HTERT RPE-1 (cell line): Measurements from ENCODE around the gene MEMO1.
"Not testable (repeated sequence)": the region's sequence is repeated elsewhere in the genome, so short reads cannot be mapped to it uniquely, and the experiment has no call there.

Experiments
- in situ Hi-C: fragments of 300-500 bp; cut with MboI; formaldehyde crosslinking; loops from 4 replicates; pipeline ENCODE4 v1.14.3; 2020; ENCODE audit warnings: low sequenced_read_pairs

MEMO1 gene

DNA sequence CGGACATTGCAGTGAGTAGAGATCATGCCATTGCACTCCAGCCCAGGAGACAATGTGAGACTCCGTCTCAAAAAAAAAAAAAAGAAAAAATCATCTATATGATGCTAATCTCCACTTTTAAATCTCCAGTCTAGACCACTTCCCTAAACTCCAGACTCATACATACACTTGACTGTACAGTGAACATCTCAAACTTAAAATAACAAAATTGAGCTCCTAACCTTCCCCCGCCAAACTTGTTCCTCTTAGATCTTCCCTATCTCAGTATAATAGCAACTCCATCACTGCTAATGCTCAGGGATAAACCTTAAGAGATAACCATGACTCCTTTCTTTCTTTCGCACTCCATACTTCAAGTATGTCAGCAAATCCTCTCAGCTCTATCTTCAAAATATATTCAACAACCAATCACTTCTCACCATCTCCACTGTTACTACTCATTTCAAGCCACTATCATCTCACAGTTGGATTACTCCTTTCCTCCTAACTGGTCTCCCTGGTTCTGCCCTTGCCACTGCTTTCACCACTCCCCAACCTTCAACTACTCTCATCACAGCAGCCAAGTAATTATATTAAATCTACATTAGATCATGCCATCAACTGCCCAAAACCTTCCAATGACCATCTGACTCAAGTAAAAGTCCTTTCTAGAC lies 12.0 kb downstream of the MEMO1 start:
- in situ Hi-C loops, result no loop called here

DNA sequence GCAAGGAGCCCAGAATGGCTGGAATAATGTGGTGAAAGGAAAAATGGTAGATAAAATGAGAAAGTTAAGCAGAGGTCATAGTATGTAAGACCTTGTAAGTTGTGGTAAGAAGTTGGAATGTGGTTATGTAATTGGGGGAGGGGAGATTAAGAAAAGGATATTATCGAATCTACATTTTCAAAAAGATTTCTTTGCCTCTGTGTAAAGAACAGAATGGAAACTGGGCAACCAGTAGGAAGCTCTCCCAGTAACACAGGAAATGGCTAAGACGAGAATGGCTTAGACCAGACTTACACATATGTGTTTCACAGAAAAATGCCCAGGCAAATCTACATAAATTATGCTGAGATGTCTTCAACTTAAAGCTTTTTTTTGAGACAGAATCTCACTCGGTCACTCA lies 13.2 kb downstream of the MEMO1 start:
- in situ Hi-C loops, result no loop called here

DNA sequence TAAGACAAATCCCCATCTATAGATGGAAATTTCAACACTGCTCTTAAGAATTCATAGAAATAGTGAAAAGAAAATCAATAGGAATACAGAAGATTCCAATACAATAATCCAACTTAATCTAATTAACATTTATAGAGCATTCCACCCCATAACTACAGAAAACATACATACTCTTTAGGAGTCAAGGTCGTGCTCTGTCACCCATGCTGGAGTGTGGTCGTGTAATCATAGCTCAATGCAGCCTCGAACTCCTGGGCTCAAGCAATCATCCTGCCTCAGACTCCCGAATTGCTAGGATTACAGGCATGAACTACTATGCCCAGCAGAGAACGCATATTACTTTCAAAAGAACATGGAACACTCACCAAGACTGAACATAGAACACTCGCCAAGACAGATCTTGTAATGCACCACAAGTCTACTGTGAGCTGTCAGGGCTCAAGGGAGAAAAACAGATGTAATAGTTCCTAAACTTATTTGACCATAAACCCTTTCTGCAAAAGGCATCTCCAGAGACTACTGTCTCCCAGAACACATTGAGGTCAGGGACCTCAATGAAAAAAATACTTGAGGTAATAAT lies 14.1 kb downstream of the MEMO1 start:
- in situ Hi-C loops, result no loop called here

DNA sequence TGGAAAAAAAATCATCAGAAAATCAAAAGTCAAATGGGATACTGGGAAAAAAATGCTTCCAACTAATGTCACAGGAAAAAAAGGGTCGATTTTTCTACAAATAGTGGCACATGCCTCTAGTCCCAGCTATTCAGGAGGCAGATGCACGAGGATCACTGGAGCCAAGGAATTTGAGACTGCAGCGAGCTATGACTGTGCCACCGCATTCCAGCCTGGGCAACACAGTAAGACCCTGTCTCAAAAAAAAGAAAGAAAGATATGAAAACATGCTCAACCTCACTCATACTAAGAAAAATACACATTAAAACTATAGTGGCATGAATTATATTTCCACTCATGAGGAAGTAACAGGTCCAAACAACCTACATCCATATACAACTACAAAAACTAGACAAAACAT lies 17.9 kb downstream of the MEMO1 start:
- in situ Hi-C loops, result no loop called here

DNA sequence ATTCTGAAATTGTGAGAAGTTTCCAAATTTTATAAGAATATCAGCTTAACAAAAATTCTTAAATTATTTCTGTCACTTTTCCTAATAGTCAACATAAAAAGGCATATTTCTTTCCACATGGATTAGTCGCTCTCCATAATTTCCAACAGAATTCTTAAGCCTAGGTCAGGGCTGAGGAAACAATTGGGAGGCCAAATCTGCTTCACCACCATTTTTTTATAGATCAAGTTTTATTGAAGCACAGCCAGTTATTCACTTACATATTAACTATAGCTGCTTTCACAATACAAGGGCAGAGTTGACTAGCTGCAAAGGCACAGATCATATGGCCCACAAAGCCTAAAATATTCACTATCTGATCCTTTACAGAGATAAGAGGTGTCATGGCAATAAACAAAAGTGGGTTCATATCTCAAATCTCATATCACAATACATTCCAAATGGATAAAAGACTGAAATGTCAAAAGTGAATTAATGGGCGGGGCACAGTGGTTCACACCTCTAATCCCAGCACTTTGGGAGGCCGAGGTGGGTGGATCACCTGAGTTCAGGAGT lies 18.7 kb downstream of the MEMO1 start:
- in situ Hi-C loops, result no loop called here

DNA sequence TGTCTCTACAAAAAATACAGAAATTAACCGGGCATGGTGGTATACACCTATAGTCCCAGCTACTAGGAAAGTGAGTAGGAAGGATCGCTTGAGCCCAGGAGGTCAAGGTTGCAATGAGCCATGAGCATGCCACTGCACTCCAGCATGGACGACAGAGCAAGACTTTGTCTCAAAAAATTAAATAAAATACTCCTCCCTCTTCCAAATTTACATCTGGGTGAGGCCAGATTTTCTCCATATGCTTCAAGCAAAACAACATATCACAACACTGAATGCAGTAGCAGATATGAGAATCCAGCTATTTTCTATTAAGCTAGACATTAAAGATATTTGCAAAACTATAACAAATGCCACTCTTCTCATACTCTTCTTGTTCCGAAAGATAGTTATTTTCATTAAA lies 20.9 kb downstream of the MEMO1 start:
- in situ Hi-C loops, result no loop called here

DNA sequence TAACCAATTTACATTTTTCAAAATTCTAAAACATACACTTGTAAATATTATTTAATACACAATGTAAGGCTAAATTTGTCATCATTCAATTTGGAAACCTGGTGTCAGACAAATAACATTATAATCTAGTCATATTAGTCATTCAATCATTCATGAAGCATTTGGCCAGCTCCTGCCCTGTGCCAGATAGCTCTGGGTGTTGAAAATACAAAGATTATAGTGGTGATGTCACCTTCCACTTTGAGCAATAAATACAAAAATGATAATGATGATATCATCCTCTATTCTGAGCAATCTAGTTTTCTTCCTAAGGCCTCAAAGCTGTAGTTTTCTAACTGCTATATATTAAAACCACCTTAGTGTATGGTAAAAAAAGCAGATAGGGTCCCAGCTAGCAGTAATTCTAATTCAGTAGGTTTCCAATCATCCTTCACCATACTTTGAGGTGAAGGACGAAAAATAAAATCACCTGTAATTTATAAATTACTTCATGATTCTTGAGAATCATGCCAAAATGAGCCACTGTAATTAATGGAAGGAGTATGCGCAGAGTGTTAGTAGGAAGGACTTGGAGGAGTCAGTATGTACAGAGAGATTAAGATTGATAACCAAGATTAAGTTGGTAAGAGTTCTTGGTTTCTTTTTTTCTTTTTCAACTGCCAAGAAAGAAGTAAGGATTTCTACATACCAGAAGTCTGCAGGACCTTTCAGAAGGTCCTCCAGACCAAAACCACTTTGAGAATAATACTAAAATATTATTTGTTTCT lies 23.2 kb downstream of the MEMO1 start:
- in situ Hi-C loops, result no loop called here

DNA sequence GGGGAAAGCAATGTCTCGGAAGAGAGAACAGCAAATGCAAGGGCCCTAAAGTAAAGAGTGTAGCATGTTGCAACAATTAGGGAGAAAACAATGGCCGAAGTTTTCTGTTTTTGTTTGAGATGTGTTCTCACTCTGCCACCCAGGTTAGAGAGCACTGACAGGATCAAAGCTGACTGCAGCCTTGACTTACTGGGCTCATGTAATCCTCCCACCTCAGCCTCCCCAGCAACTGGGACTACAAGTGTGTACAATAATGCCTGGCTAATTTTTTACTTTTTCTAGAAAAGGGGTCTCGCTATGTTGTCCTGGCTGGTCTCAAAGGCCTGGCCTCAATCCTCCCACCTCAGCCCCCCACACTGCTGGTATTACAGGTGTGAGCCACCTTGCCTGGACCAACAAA lies 23.9 kb downstream of the MEMO1 start:
- in situ Hi-C loops, result no loop called here

DNA sequence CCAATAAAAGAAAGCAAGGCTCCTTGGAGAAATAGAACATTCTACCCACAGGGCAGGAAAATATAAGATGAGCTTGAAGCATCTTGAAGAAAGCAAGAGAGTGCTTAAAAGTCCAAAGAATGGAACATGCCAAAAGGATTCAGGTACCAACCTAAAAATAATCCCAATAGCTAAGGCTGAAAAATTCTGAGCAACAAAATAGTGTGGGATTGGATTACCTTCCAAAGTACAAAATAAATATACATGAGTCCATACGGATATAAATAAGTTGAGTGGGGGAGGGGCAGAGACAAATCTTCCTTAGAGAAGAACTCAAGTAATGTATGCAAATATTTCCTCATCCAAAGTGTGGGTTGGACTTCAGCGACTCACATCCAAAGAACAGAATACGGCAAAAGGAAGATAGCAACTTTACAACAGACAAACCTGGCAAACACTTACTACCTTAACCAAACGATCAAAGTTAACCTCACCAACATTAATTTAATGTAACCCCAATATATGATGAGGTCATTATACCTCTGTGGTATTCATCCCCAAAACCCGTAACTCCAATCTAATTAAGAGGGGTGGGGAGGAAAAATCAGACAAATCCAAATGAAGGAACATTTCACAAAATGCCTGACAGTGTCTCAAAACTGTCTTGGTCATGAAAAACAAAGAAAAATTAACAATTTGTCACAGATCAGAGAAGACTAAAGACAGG lies 26.9 kb downstream of the MEMO1 start:
- in situ Hi-C loops, result no loop called here

DNA sequence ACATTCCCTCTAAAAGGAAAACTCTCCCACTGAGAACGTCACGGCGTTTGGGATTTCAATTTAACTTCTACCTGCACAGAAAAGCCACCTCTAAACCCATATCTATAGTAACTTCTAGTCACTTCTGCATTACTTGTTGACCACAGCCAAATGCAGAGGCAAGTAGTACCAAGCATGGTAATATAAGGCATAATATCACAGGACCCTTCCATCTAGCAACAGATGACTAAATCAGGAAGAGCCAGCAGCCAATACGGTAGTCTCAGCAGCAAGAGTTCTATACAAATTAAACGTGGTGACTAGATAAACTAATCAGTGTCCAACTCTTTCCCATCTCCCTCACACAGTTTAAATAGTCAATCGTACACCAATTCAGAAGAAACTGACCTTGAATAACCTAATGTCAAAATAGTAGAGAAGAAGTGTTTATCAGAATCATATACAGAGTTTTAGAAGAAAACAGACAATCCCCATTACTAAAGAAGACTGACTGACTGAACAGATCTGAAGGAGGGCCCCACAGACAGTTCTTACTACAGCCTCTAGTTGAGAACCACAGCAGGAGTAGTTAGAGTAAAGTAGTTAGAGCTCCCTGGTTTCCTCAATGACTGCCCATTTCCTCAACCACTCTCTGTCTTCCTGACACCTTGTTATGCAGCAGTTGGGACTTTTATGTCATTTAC lies 30.0 kb downstream of the MEMO1 start:
- in situ Hi-C loops, result no loop called here

DNA sequence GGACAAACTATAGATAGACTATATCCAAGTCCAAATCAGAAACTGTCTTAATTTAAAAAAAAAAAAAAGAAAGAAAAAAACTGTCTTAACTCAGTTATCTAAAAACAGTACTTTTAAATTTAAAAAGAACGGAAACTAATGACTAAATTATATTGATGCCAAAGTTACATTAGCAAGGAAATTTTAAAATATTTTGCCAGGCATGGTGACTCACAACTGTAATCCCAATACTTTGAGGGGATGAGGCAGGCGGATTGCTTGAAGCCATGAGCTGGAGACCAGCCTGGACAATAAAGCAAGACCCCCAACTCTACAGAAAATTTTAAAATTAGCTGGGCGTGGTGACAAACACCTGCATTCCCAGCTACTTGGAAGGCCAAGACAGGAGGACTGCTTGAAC lies 30.9 kb downstream of the MEMO1 start:
- in situ Hi-C loops, result no loop called here

DNA sequence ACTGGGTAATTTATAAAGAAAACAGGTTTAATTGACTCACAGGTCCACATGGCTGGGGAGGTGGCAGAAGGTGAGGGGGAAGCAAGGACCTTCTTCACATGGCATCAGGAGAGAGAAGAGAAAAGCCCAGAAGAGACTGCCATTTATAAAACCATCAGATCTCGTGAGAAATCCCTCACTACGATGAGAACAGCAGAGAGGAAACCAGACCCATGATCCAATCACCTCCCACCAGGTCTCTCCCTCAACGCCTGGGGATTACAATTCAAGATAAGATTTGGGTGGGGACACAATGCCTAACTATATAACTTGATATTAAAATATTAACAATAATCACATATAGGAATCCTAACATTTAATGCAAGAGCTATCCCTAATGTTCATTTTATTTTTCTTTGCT lies 31.8 kb downstream of the MEMO1 start:
- in situ Hi-C loops, result no loop called here

DNA sequence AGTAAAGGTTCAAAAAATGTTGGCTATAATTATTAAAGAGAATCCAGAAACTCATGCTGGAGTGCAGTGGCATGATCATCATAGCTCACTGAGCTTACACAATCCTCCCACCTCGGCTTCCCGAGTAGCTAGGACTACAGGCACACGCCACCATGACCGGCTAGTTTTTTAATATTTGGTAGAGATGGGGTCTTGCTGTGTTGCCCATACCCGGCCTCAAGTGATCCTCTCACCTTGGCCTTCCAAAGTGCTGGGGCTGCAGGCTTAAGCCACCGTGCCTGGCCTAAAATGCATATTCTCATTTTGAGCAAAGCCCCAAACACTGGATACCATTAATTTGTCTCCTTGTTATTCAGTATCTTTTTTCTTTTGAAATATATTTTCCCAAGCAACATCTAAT lies 32.4 kb downstream of the MEMO1 start:
- in situ Hi-C loops, result no loop called here

DNA sequence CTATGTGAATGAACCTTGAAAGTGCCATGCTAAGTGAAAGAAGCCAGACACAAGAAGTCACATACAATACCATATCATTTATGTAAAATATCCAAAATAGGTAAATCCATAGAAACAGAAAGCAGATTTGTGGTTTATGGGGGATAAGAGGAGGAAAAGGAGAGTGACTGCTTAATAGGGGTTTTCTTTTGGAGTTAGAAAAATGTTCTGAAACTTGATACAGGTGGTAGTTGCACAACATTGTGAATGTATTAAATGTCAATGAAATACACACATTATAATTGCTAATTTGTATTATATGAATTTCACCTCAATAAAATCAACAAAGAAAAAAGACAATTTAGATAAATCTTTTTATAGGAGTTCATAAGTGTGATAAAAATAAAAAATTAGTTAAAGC lies 37.1 kb downstream of the MEMO1 start:
- in situ Hi-C loops, result no loop called here

DNA sequence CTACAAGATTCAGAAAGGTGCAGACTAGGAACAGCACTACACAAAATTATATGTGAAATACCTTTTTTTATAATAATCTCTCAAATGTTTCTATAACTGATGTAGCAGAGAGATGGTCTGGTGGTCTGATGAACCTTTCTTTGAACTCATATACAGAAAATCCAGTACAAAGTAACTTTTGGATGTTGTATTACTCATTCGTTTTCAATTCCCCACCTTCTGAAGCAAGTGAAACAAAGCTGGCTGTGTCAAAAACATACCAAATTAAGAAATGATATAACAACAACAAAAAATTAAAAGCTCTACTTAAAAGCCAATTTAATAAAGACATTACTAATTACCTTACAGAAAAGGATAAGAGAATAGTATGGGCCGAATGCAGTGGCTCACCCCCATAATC lies 38.7 kb downstream of the MEMO1 start:
- in situ Hi-C loops, result no loop called here

DNA sequence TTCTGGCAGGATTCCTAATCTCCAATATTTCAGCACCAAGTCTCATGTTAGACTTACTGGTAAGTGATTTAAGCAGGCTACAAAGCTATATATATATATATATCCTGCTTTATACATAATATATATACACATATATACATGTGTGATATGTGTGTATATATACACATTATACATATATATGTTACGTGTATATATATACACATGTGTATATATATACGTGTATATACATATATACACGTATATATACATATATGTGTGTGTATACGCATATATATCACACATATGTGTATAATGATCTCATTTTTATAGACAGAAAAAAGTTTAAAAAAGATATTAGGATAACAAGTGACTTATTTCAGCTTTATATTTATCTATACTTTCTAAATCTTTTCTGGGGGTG lies 41.6 kb downstream of the MEMO1 start:
- in situ Hi-C loops, result no loop called here

DNA sequence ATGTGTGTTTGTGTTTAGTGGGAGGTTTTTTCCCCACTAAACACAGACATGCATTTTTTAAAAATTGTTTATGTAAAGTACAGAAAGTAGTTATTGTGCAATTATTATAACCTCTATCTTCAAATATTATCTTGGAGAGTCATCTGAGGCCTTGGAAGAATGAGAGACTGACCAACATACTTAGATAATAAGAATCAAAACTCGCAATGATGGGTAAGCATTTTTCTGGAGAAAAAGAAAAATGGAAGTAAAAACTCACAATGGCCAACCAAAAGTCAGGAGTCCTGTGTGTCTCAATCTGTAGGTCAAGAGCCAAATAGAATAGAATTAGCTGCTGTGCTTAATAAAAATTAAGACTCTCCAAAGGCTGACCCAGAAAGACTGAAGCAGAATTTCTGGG lies 43.0 kb downstream of the MEMO1 start:
- in situ Hi-C loops, result no loop called here

DNA sequence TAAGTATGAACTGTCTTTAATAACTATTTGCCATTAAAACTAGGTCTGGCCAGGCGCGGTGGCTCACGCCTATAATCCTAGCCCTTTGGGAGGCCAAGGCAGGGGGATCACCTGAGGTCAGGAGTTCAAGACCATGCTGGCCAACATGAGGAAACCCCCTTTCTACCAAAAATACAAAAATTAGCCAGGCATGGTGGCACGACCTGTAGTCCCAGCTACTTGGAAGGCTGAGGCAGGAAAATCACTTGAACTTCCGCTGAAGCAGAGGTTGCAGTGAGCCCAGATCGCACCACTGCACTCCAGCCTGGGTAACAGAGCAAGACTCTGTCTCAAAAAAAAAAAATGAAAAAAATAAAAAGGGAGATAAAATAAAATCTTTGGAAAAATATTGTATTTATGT lies 44.4 kb downstream of the MEMO1 start:
- in situ Hi-C loops, result not testable (repeated sequence)

DNA sequence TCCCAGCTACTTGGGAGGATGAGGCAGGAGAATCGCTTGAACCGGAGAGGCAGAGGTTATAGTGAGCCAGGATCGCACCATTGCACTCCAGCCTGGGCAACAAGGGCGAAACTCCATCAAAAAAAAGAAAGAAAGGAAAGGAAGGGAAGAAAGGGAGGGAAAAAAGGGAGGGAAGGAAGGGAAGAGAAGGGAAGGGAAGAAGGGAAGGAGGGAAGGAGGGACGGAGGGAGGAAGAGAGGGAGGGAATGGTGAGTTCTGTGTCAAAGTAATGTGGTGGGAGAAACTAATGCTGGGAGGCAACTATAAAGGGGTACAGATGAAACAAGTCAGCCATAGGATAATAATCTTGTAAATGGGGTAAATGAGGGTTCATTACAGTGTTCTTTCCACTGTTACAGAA lies 45.7 kb downstream of the MEMO1 start:
- in situ Hi-C loops, result no loop called here

DNA sequence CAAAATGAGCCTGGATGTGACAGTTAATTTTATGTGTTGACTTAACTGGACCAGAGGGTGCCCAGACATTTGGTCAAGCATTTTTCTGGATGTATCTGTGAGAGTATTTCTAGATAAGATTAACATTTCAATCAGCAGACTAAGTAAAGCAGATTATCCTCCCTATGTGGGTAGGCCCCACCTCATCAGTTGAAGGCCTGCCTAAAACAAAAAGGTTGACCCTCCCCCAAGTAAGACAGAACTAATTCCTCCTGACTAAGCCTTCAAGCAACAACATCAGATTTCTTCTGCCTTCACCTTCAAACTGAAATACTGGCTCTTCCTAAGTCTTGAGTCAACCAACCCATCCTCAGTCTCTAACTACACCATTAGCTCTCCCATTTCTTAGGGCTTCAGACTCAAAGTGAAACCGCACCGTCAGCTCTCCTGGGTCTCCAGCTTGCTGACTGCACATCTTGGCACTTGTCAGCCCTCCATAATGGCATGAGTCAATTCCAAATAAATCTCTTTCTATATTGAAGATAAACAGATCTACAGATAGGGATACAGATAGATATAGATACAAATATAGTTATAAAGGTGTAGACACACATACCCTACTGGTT lies 47.9 kb downstream of the MEMO1 start:
- in situ Hi-C loops, result no loop called here
